IMR-90 (cell line): ENCODE measurements around the gene SLITRK5. TPM values are rescaled to one million over a fixed set of nuclear protein-coding genes. Genes with fewer than 3 reads are reported as not detected.

Experiments
- ATAC-seq: fragments of 200-7000 bp; cut with Tn5 transposase; 2 replicates; pipeline ENCODE4 v1.9.1; 2020; ENCODE audit warnings: low read depth, mild to moderate bottlenecking, moderate library complexity
- BruUV-seq: library from RNA; stranded (reverse); fragments of 400-500 nt; replicated peaks from 2 replicates; lab custom pipeline; 2021; lab: Mats Ljungman, UMichigan
- CTCF ChIA-PET: fragments of 300-600 bp; formaldehyde crosslinking; extraction: SDS; loops from one replicate; lab custom pipeline; 2021; ENCODE audit warnings: antibody characterized with exemption; lab: Yijun Ruan, JAX
- POLR2A ChIA-PET: fragments of 300-600 bp; sonication (Branson Sonifier 250); formaldehyde crosslinking; loops from one replicate; lab custom pipeline; 2022; ENCODE audit warnings: antibody characterized with exemption; ENCODE audit not compliant: unreplicated experiment; lab: Charles Lee
- DNase-seq: peaks from one replicate; pipeline ENCODE4 v3.0.0; 2013
- H2AFZ ChIP-seq: replicated peaks from 2 replicates; pipeline ENCODE3; 2013; ENCODE audit warnings: low read length, mild to moderate bottlenecking; ENCODE audit not compliant: poor library complexity
- H2AK5ac ChIP-seq: 2 replicates; pipeline ENCODE4 v1.6.1; 2013; ENCODE audit warnings: low read depth, low read length, inconsistent platforms
- H2AK9ac ChIP-seq: replicated peaks from 2 replicates; pipeline ENCODE3; 2013; ENCODE audit warnings: mild to moderate bottlenecking, low read depth, low read length, moderate library complexity; ENCODE audit not compliant: poor library complexity
- H2BK120ac ChIP-seq: 2 replicates; pipeline ENCODE4 v1.6.1; 2013; ENCODE audit warnings: low read depth, low read length, inconsistent platforms
- H2BK15ac ChIP-seq: 3 replicates; pipeline ENCODE4 v1.6.1; 2013; ENCODE audit warnings: low read depth, low read length, inconsistent platforms
- H2BK20ac ChIP-seq: 2 replicates; pipeline ENCODE4 v1.6.1; 2013; ENCODE audit warnings: low read depth, mild to moderate bottlenecking, inconsistent platforms, low read length, moderate library complexity
- H2BK5ac ChIP-seq: 2 replicates; pipeline ENCODE4 v1.6.1; 2013; ENCODE audit warnings: mild to moderate bottlenecking, low read depth, low read length, inconsistent platforms; ENCODE audit not compliant: poor library complexity, severe bottlenecking
- H3K14ac ChIP-seq: replicated peaks from 2 replicates; pipeline ENCODE4 v1.6.1; 2013; ENCODE audit warnings: low read depth, low read length, inconsistent platforms
- H3K18ac ChIP-seq: 2 replicates; pipeline ENCODE4 v1.6.1; 2013; ENCODE audit warnings: low read depth, low read length, control low read depth
- H3K23ac ChIP-seq: 2 replicates; pipeline ENCODE4 v1.6.1; 2013; ENCODE audit warnings: low read depth, low read length, inconsistent platforms
- H3K27ac ChIP-seq: 2 replicates; pipeline ENCODE4 v1.5.1; 2013; ENCODE audit warnings: mild to moderate bottlenecking, control low read depth, low read length; ENCODE audit not compliant: insufficient read depth
- H3K27me3 ChIP-seq: 2 replicates; pipeline ENCODE4 v1.6.1; 2013; ENCODE audit warnings: low read length; ENCODE audit not compliant: control insufficient read depth, insufficient read depth
- H3K36me3 ChIP-seq: 2 replicates; pipeline ENCODE4 v1.6.1; 2013; ENCODE audit warnings: low read length, mixed read lengths; ENCODE audit not compliant: control insufficient read depth, insufficient read depth
- H3K4ac ChIP-seq: 2 replicates; pipeline ENCODE4 v1.6.1; 2013; ENCODE audit warnings: low read depth, low read length, inconsistent platforms
- H3K4me1 ChIP-seq: 2 replicates; pipeline ENCODE4 v1.6.1; 2013; ENCODE audit warnings: low read length, mixed read lengths; ENCODE audit not compliant: control insufficient read depth, insufficient read depth
- H3K4me2 ChIP-seq: 2 replicates; pipeline ENCODE4 v1.6.1; 2013; ENCODE audit warnings: low read depth, mild to moderate bottlenecking, control low read depth, low read length, moderate library complexity
- H3K4me3 ChIP-seq: 2 replicates; pipeline ENCODE4 v1.5.1; 2013; ENCODE audit warnings: low read depth, mild to moderate bottlenecking, control low read depth, low read length, moderate library complexity; ENCODE audit not compliant: insufficient read depth
- H3K56ac ChIP-seq: 2 replicates; pipeline ENCODE4 v1.6.1; 2013; ENCODE audit warnings: low read length, inconsistent platforms; ENCODE audit not compliant: insufficient read depth; ENCODE audit errors: extremely low read depth
- H3K79me1 ChIP-seq, 2 experiments: 2 replicates each; pipeline ENCODE4 v1.6.1; 2013; ENCODE audit warnings: low read length in 2 of 2, inconsistent platforms in 1 of 2, low read depth in 1 of 2
- H3K9ac ChIP-seq: 2 replicates; pipeline ENCODE4 v1.6.1; 2013; ENCODE audit warnings: low read depth, low read length, control low read depth
- H3K9me1 ChIP-seq: 2 replicates; pipeline ENCODE4 v1.6.1; 2013; ENCODE audit warnings: low read length, inconsistent platforms; ENCODE audit not compliant: insufficient read depth
- H3K9me3 ChIP-seq: 2 replicates; pipeline ENCODE4 v1.6.1; 2013; ENCODE audit warnings: low read length; ENCODE audit not compliant: control insufficient read depth, insufficient read depth
- H4K20me1 ChIP-seq: 2 replicates; pipeline ENCODE4 v1.6.1; 2013; ENCODE audit warnings: low read length, inconsistent platforms; ENCODE audit not compliant: insufficient read depth
- H4K5ac ChIP-seq: 2 replicates; pipeline ENCODE4 v1.6.1; 2013; ENCODE audit warnings: mild to moderate bottlenecking, low read depth, low read length, control low read depth
- H4K8ac ChIP-seq, 2 experiments: 2 replicates each; pipeline ENCODE4 v1.6.1; 2013; ENCODE audit warnings: low read depth in 2 of 2, low read length in 2 of 2, control low read depth in 1 of 2, inconsistent platforms in 1 of 2
- H4K91ac ChIP-seq: 2 replicates; pipeline ENCODE4 v1.6.1; 2013; ENCODE audit warnings: low read depth, low read length, inconsistent platforms; ENCODE audit not compliant: insufficient read depth
- BHLHE40 ChIP-seq: fragments of 150-350 bp; IDR thresholded peaks from 2 replicates; pipeline ENCODE4 v1.6.1; 2016; ENCODE audit warnings: mild to moderate bottlenecking, low read depth, low read length
- CEBPB ChIP-seq: IDR thresholded peaks from 2 replicates; pipeline ENCODE4 v1.6.1; 2012; ENCODE audit warnings: low read depth, low read length, improper control_type of control experiment
- CHD1 ChIP-seq: IDR thresholded peaks from 2 replicates; pipeline ENCODE4 v1.6.1; 2012; ENCODE audit warnings: low read depth, low read length, improper control_type of control experiment
- CTCF ChIP-seq: conservative IDR thresholded peaks from 2 replicates; pipeline ENCODE4 v1.5.1; 2012; ENCODE audit warnings: mild to moderate bottlenecking, low read depth, low read length, improper control_type of control experiment
- ELK1 ChIP-seq: fragments of 150-350 bp; IDR thresholded peaks from 2 replicates; pipeline ENCODE4 v1.6.1; 2016; ENCODE audit warnings: low read depth, mild to moderate bottlenecking, low read length, moderate library complexity, borderline replicate concordance
- FOS ChIP-seq: fragments of 150-350 bp; IDR thresholded peaks from 2 replicates; pipeline ENCODE4 v1.6.1; 2016; ENCODE audit warnings: low read depth, low read length
- MAFK ChIP-seq: IDR thresholded peaks from 2 replicates; pipeline ENCODE4 v1.6.1; 2012; ENCODE audit warnings: low read depth, low read length, improper control_type of control experiment
- MAZ ChIP-seq: IDR thresholded peaks from 2 replicates; pipeline ENCODE4 v1.6.1; 2012; ENCODE audit warnings: low read depth, mild to moderate bottlenecking, low read length, improper control_type of control experiment, moderate library complexity, borderline replicate concordance
- MXI1 ChIP-seq: IDR thresholded peaks from 2 replicates; pipeline ENCODE4 v1.6.1; 2012; ENCODE audit warnings: low read depth, mild to moderate bottlenecking, low read length, moderate library complexity, borderline replicate concordance
- NFE2L2 ChIP-seq: fragments of 150-350 bp; IDR thresholded peaks from 2 replicates; pipeline ENCODE4 v1.6.1; 2016; ENCODE audit warnings: low read depth, mild to moderate bottlenecking, low read length
- POLR2A ChIP-seq: IDR thresholded peaks from 2 replicates; pipeline ENCODE4 v1.6.1; 2012; ENCODE audit warnings: mild to moderate bottlenecking, low read depth, low read length
- RAD21 ChIP-seq: IDR thresholded peaks from 2 replicates; pipeline ENCODE4 v1.6.1; 2012; ENCODE audit warnings: low read length, improper control_type of control experiment
- RCOR1 ChIP-seq: IDR thresholded peaks from 2 replicates; pipeline ENCODE4 v1.6.1; 2012; ENCODE audit warnings: mild to moderate bottlenecking, low read length, improper control_type of control experiment; ENCODE audit not compliant: insufficient replicate concordance
- RFX5 ChIP-seq: IDR thresholded peaks from 2 replicates; pipeline ENCODE4 v1.8.0; 2012; ENCODE audit warnings: low read depth, mild to moderate bottlenecking, low read length, moderate library complexity
- SMC3 ChIP-seq: fragments of 150-350 bp; IDR thresholded peaks from 2 replicates; pipeline ENCODE4 v1.6.1; 2016; ENCODE audit warnings: low read depth, mild to moderate bottlenecking, antibody characterized with exemption, low read length, moderate library complexity
- USF2 ChIP-seq: fragments of 150-350 bp; IDR thresholded peaks from 2 replicates; pipeline ENCODE4 v1.6.1; 2017; ENCODE audit warnings: mild to moderate bottlenecking, antibody characterized with exemption, low read length, low read depth
- WGBS, 2 experiments: methylation state at CpG; one replicate each; pipeline versions ENCODE4 v1.1.5 to v1.1.7; 2013; ENCODE audit warnings: missing lambda C conversion rate in 2 of 2; ENCODE audit not compliant: insufficient read length in 1 of 2; ENCODE audit errors: extremely low coverage in 2 of 2; 5-methylcytosine and 5-hydroxymethylcytosine counted together
- dilution Hi-C: fragments of 300-500 bp; cut with HindIII; formaldehyde crosslinking; loops from one replicate; pipeline ENCODE4 v1.14.3; 2018; ENCODE audit warnings: low sequenced_read_pairs; ENCODE audit not compliant: unreplicated experiment
- in situ Hi-C: fragments of 300-500 bp; cut with MboI; formaldehyde crosslinking; loops from 3 replicates; pipeline ENCODE4 v1.14.3; 2019; ENCODE audit warnings: low sequenced_read_pairs, inconsistent platforms, mixed read lengths
- intact Hi-C: fragments of 100-400 bp; cut with micrococcal nuclease; formaldehyde crosslinking; loops from 2 replicates; pipeline ENCODE4 v1.10.0; 2022
- polyA plus RNA-seq, 3 experiments: library from polyadenylated mRNA; depleted of rRNA; stranded (reverse); fragments of >200 nt; gene quantifications; 2 replicates each; pipeline ENCODE4 v1.2.3, GENCODE V29; 2012; ENCODE audit warnings: low replicate concordance in 1 of 3
- total RNA-seq: library from RNA; depleted of rRNA; stranded (reverse); fragments of >200 nt; gene quantifications from 2 replicates; pipeline ENCODE4 v1.2.3, GENCODE V29; 2012

SLITRK5 gene
- total and polyA plus RNA-seq, 2 of the 4 experiments (the other 2 are of a cell fraction) = under 0.01 to 0.03 TPM

- Histone ChIP-seq H2BK20ac (no peak overlapping the region), H2AK5ac (no peak overlapping the region), H2BK120ac (no peak overlapping the region), H3K27me3 (no peaks in the 10 kb centered on the region), H2AK9ac (no peak overlapping the region), H3K56ac (no peak overlapping the region), H3K9me1 (no peaks in the 10 kb centered on the region), H3K9me3 (no peaks in the 10 kb centered on the region), H4K8ac (no peak overlapping the region), H3K4me3 (no peak overlapping the region), H3K36me3 (no peaks in the 10 kb centered on the region), H2BK15ac (no peak overlapping the region), H2BK5ac (no peak overlapping the region), H2AFZ (no peak overlapping the region), H3K79me1 (no peaks in the 10 kb centered on the region), H3K9ac (no peak overlapping the region), H3K4me1 (no peaks in the 10 kb centered on the region), H4K20me1 (no peaks in the 10 kb centered on the region), H3K18ac (no peak overlapping the region), H3K14ac (no peak overlapping the region), H3K4ac (no peak overlapping the region), H3K27ac (no peak overlapping the region), H4K5ac (no peak overlapping the region), H3K23ac (no peak overlapping the region), H3K4me2 (no peak overlapping the region), H4K91ac (no peak overlapping the region)
- no peak for ATAC-seq
- intact Hi-C loops (no loop called here), dilution Hi-C loops (no loop called here), in situ Hi-C loops (no loop called here)
- POLR2A ChIA-PET = no interaction called here
- no peak for TF ChIP-seq NFE2L2
- TF ChIP-seq FOS = no peak
- no peak for TF ChIP-seq ELK1
- TF ChIP-seq BHLHE40 = no peak
- no peak for TF ChIP-seq CEBPB
- no peak for TF ChIP-seq POLR2A
- no peak for TF ChIP-seq MAFK
- no peak for TF ChIP-seq RAD21
- TF ChIP-seq MXI1 = no peak
- no peak for TF ChIP-seq SMC3
- no peak for TF ChIP-seq CTCF
- no peak for TF ChIP-seq MAZ
- TF ChIP-seq CHD1 = no peak
- TF ChIP-seq RFX5 = no peak
- no peak for TF ChIP-seq RCOR1
- TF ChIP-seq USF2 = no peak
- BruUV-seq = no TSS peak
- WGBS, 2 experiments = no CpG with 5 or more reads among the region's 1 CpG
- CTCF ChIA-PET = no interaction called here
- DNase-seq = no peak
These were observed 25.3 kb downstream of the SLITRK5 start for GRCh38 chr13:87696458-87696857.
